Stomach (tissue), 4 donors: ENCODE data around the gene SH3BP4.

Source experiments
- CTCF ChIP-seq, 7 experiments: fragments of 450-650 bp in 4 of 7; fragments of 200-600 bp in 3 of 7; sonication (generic) in 3 of 7; IDR thresholded peaks; one replicate each; pipeline ENCODE4 v1.5.1; 2016 to 2019; ENCODE audit warnings: antibody characterized with exemption in 7 of 7, control low read depth in 2 of 7, mild to moderate bottlenecking in 1 of 7
- EP300 ChIP-seq: sonication (generic); formaldehyde crosslinking; IDR thresholded peaks from one replicate; pipeline ENCODE4 v1.6.1; 2017; ENCODE audit warnings: antibody characterized with exemption
- POLR2A ChIP-seq, 4 donors: fragments of 450-650 bp; IDR thresholded peaks; one replicate each; pipeline ENCODE4 v1.6.1; 2016; ENCODE audit warnings: antibody characterized with exemption in 4 of 4, control low read depth in 2 of 4, mild to moderate bottlenecking in 1 of 4, moderate library complexity in 1 of 4
- POLR2AphosphoS5 ChIP-seq, 3 donors: sonication (generic); formaldehyde crosslinking; IDR thresholded peaks; one replicate each; pipeline ENCODE4 v1.6.1; 2016; ENCODE audit warnings: antibody characterized with exemption in 3 of 3

GRCh38 chr2:234989183-234989701 is 37.4 kb downstream of the SH3BP4 start:
- TF ChIP-seq CTCF (IDR thresholded peaks at IDR 0.05), result no peak
- no peak for TF ChIP-seq EP300
- peak; percentile 81 to 93 (median 88) for TF ChIP-seq POLR2AphosphoS5 (IDR thresholded peaks at IDR 0.05)
- no peak for TF ChIP-seq POLR2A (IDR thresholded peaks at IDR 0.05)
